HS-5 (cell line): Measurements from ENCODE around the gene RAPSN.

Experiments used
- DNase-seq: peaks from one replicate; pipeline ENCODE4 v3.0.0-alpha.2; 2012; ENCODE audit warnings: low read depth

RAPSN gene

DNA sequence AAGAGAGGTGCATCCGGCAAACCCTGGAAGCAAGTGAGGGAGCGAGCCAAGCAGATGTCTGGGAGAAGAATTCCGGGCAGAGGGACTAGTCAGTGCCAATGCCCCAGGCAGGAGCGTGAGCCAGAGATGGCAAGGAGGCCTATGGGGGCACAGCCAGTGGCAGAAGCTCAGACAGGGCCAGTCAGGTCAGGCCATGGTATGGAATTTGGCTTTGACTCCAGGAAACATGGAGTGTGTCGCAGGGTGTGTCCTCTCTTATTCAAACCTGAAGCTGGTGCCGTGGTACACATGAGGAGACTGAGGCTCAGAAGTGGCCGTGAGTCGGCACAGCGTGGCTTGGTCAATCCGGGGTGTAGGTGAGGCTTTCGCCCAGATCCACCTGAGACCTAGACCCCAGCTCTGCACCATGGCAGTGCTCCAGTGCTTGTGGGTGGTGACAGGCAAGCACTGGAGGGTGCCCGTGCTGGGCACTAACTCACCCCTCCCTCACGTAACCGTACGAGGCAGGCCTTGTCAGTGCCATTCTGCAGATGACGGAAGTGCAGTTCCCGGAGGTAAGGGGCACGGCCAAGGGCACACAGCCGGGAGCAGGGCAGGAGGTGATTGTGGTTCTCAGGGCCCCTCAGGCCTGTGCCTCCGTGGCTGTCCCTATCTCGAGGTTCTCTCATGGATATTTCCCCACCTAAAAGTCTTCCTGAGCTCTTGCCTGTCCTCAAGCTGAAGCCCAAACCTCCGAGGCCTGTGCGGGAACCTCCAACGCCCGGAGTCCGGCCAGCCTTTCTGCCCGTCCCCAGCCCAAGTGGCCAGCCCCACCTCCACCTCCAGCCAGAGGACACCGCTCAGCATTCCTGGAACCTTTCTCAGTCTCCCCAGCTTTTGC, 60.0 kb downstream of the RAPSN start:
- no peak for DNase-seq

DNA sequence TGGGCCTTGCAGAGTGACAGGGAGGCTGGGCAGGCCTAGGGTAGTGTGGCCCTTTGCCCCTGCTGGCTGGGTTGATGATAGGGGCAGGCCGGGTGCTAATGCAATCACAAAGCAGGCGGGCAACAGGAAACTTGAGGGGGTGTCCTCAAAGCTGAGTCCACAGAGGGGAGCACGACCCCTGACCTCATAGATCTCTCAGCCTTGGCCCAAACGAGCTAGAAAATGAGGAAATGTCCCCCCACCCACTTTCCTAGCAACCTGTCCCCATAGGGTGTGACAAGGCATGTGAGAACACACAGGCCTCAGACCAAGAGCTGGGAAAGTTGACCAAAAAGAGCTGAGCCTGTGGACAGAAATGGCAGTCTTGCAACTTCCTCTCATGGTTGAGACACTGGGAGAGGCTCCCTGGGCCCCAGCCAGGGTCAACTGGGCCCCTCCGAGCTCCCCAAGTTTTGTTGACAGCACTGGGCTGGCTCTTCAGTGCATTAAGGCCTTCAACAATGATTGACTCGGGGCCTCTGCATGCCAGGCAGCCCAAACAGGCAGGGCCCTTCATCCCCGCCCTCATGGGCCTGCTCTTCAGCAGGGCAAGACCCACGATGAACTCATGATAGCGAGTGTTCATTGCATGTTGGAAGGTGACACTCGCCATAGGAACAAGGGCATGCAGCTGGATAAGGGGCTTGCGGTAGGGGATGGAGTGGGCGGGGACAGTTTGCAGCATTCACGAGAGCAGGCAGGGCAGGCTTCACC, 60.8 kb downstream of the RAPSN start:
- DNase-seq = no peak
